ENCODE data around the gene PAX5.

DNA sequence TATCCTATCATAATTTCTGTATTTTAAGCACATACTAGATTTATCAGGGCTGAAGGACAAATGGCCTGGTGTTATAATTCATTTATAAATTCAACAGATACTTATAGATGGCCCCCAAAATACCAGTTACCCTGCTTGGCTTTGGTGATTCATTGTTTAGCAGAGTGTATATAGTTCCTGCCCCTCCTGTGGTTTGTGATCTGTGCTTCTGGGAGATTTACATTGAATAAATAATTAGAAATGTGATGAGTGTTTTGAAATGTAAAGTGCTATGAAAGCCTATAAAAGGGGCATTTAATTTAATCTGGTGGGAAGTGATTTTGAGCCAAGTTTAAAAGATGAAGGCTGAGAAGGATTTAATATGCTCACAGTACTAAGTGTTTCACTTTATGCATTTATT lies 49.6 kb upstream of the PAX5 start:
- TF ChIP-seq CTCF (IDR thresholded peaks at IDR 0.05) (no peak), POLR2AphosphoS5 (IDR thresholded peaks at IDR 0.05; ENCODE audit: insufficient read depth in 1 of 2, low read depth in 1 of 2) (no peak)
